HepG2 (cell line): ENCODE results near the gene DLST. TPM values are rescaled to one million over a fixed set of nuclear protein-coding genes. Genes with fewer than 3 reads are reported as not detected.

ENCODE experiments used
- ATAC-seq: fragments of 200-7000 bp; cut with Tn5 transposase; 3 replicates; pipeline ENCODE4 v1.9.1; 2020; ENCODE audit warnings: mild to moderate bottlenecking, moderate library complexity
- BruUV-seq: library from RNA; stranded (reverse); fragments of 400-500 nt; replicated peaks from 2 replicates; lab custom pipeline; 2021; lab: Mats Ljungman, UMichigan
- CTCF ChIA-PET: fragments of 300-600 bp; formaldehyde crosslinking; extraction: SDS; loops from one replicate; lab custom pipeline; 2021; ENCODE audit warnings: low total read pairs, inconsistent platforms, low intra/inter-chr PET ratio; lab: Yijun Ruan, JAX
- POLR2A ChIA-PET: fragments of 350-600 bp; sonication (Branson Sonifier 250); formaldehyde crosslinking; loops from one replicate; lab custom pipeline; 2020; ENCODE audit warnings: antibody characterized with exemption, inconsistent platforms; lab: Yijun Ruan, JAX
- DNase-seq: peaks from one replicate; pipeline ENCODE4 v3.0.0-alpha.2; 2015; ENCODE audit warnings: low spot score
- FAIRE-seq: peaks from 3 replicates; lab custom pipeline; 2011; peaks lifted over from hg19 to GRCh38; lab: Jason Lieb, UNC
- H2AFZ ChIP-seq: one replicate; pipeline ENCODE4 v1.6.1; 2011; ENCODE audit warnings: low read length, inconsistent platforms
- H3K27ac ChIP-seq: fragments of 300-600 bp; 3 replicates; pipeline ENCODE4 v1.8.0; 2011; ENCODE audit warnings: mixed run types, mild to moderate bottlenecking, mixed read lengths, low read length, inconsistent platforms; ENCODE audit not compliant: insufficient read depth; ENCODE audit errors: extremely low read length
- H3K27me3 ChIP-seq, 2 experiments: fragments of 200-600 bp in 1 of 2; 2 replicates in 1 of 2; 3 replicates in 1 of 2; pipeline versions ENCODE4 v1.6.0 to v1.8.0; 2011; ENCODE audit warnings: low read length in 2 of 2, mild to moderate bottlenecking in 2 of 2, moderate library complexity in 2 of 2, inconsistent platforms in 1 of 2; ENCODE audit not compliant: insufficient read depth in 2 of 2, control insufficient read depth in 1 of 2
- H3K36me3 ChIP-seq, 2 experiments: fragments of 200-600 bp in 1 of 2; replicated peaks in 1 of 2; 2 replicates in 1 of 2; 3 replicates in 1 of 2; pipeline versions ENCODE4 v1.5.1 to v1.8.0; 2011; ENCODE audit warnings: low read length in 2 of 2, inconsistent platforms in 1 of 2; ENCODE audit not compliant: insufficient read depth in 2 of 2, control insufficient read depth in 1 of 2
- H3K4me1 ChIP-seq: 2 replicates; pipeline ENCODE4 v1.5.1; 2012; ENCODE audit warnings: low read length, inconsistent platforms; ENCODE audit not compliant: insufficient read depth
- H3K4me2 ChIP-seq: 2 replicates; pipeline ENCODE4 v1.6.0; 2011; ENCODE audit warnings: low read depth, low read length, inconsistent platforms
- H3K4me3 ChIP-seq, 3 experiments: fragments of 200-600 bp in 1 of 3; sonication (generic), shearing (Covaris generic) in 1 of 3; replicated peaks in 1 of 3; 2 replicates each; pipeline ENCODE4 v1.5.1; 2011 to 2016; ENCODE audit warnings: low read length in 3 of 3, inconsistent platforms in 2 of 3, low read depth in 2 of 3, mild to moderate bottlenecking in 2 of 3, control low read depth in 1 of 3, mixed read lengths in 1 of 3; ENCODE audit not compliant: insufficient read depth in 1 of 3
- H3K79me2 ChIP-seq: one replicate; pipeline ENCODE4 v1.6.1; 2011; ENCODE audit warnings: low read length, inconsistent platforms; ENCODE audit not compliant: insufficient read depth
- H3K9ac ChIP-seq: 2 replicates; pipeline ENCODE4 v1.6.0; 2011; ENCODE audit warnings: mild to moderate bottlenecking, low read depth, low read length, inconsistent platforms; ENCODE audit not compliant: insufficient read depth
- H3K9me3 ChIP-seq: 2 replicates; pipeline ENCODE4 v1.5.1; 2012; ENCODE audit warnings: mild to moderate bottlenecking, low read length
- H4K20me1 ChIP-seq: 2 replicates; pipeline ENCODE4 v1.6.0; 2011; ENCODE audit warnings: inconsistent platforms, mild to moderate bottlenecking, low read length, moderate library complexity; ENCODE audit not compliant: insufficient read depth
- MAFK ChIP-seq, 2 experiments: IDR thresholded peaks in 1 of 2; conservative IDR thresholded peaks in 1 of 2; 2 replicates each; pipeline ENCODE4 v1.6.1; 2011; ENCODE audit warnings: improper control_type of control experiment in 2 of 2, low read length in 2 of 2
- SOX6 ChIP-seq, 2 experiments: fragments of 450-650 bp in 1 of 2; sonication (generic) in 1 of 2; formaldehyde crosslinking in 1 of 2; IDR thresholded peaks; 2 replicates each; pipeline versions ENCODE4 v1.4.0 to v1.6.1; 2017 to 2020; ENCODE audit warnings: antibody characterized with exemption in 1 of 2, mild to moderate bottlenecking in 1 of 2, missing genetic modification reagents in 1 of 2
- THRA ChIP-seq: sonication (generic); formaldehyde crosslinking; IDR thresholded peaks from 2 replicates; pipeline ENCODE4 v1.4.0; 2020; ENCODE audit warnings: missing genetic modification reagents, borderline replicate concordance
- XBP1 ChIP-seq: sonication (generic); formaldehyde crosslinking; IDR thresholded peaks from 2 replicates; pipeline ENCODE4 v1.5.0; 2020; ENCODE audit warnings: missing genetic modification reagents
- ZNF850 ChIP-seq: sonication (generic); formaldehyde crosslinking; conservative IDR thresholded peaks from 2 replicates; pipeline ENCODE4 v1.9.0; 2021; ENCODE audit warnings: mild to moderate bottlenecking, missing genetic modification reagents
- WGBS: methylation state at CpG from one replicate; pipeline ENCODE4 v1.1.6; 2017; ENCODE audit warnings: low lambda C conversion rate; 5-methylcytosine and 5-hydroxymethylcytosine counted together
- in situ Hi-C: cut with HindIII; loops from 2 replicates; pipeline ENCODE4 v1.10.0; 2017; ENCODE audit warnings: low pct_unique_long_range_greater_than_20kb; ENCODE audit not compliant: extremely low pct_ligation_motif_present
- intact Hi-C: fragments of 100-400 bp; cut with micrococcal nuclease; formaldehyde crosslinking; loops from one replicate; pipeline ENCODE4 v1.10.0; 2022; ENCODE audit not compliant: unreplicated experiment
- polyA plus RNA-seq, 8 experiments: library from polyadenylated mRNA; depleted of rRNA in 3 of 8; stranded (reverse) in 7 of 8; unstranded in 1 of 8; fragments of >200 nt; fragmentation: Illumina TruSeq in 4 of 8; extraction: Trizol in 4 of 8; gene quantifications; 2 replicates each; pipeline versions ENCODE4 v1.2.1 to v1.2.3, GENCODE V29; 2011 to 2016; ENCODE audit warnings: low read depth in 4 of 8, missing spikeins in 1 of 8, mixed read lengths in 1 of 8; ENCODE audit not compliant: insufficient read depth in 1 of 8
- total RNA-seq, 5 experiments: library from RNA; depleted of rRNA; stranded (reverse); fragments of >200 nt; fragmentation: Illumina TruSeq; extraction: Trizol; gene quantifications; 2 replicates each; pipeline ENCODE4 v1.2.3, GENCODE V29; 2016; ENCODE audit warnings: low read depth in 1 of 5

DLST gene
- total and polyA plus RNA-seq, 2 of the 13 experiments (the other 11 are each of a cell fraction or from before 2014, with no cell fraction given), result 56.5 to 94.3 TPM

GRCh38 chr14:74886001-74886400 lies 4.3 kb downstream of the DLST start:
- Histone ChIP-seq H3K4me2 (no peak overlapping the region), H3K9me3 (no peaks in the 10 kb centered on the region), H3K9ac (no peak overlapping the region), H3K4me1 (peaks cover 68% of the 10 kb centered on the region), H3K27ac (no peak overlapping the region), H4K20me1 (peaks cover 33% of the 10 kb centered on the region), H3K36me3 (peaks cover 8 to 23% of the 10 kb centered on the region in 2 experiments), H3K27me3 (no peaks in the 10 kb centered on the region; a peak in 1 of 5 replicates), H3K4me3 (no peak overlapping the region), H3K79me2 (peaks cover 72% of the 10 kb centered on the region), H2AFZ (no peak overlapping the region)
- DNase-seq, result no peak
- no TSS peak for BruUV-seq
- intact Hi-C loops, result no loop called here
- 96% methylated on average over 3 of the region's 3 CpGs for WGBS
- POLR2A ChIA-PET, result interaction anchor here (9.2 kb wide), 1 partner anchor 12 kb away, joined by 84 read pairs; no protein-coding TSS in a partner anchor
- CTCF ChIA-PET, result no interaction called here
- TF ChIP-seq ZNF850 (CRISPR knock-in tag), result no peak
- TF ChIP-seq XBP1 (CRISPR knock-in tag), result no peak
- TF ChIP-seq SOX6 (IDR thresholded peaks at IDR 0.05), result no peak
- TF ChIP-seq SOX6 (CRISPR knock-in tag; IDR thresholded peaks at IDR 0.05), result no peak
- no peak for TF ChIP-seq THRA (CRISPR knock-in tag)
- no peak for TF ChIP-seq MAFK (conservative IDR thresholded peaks at IDR 0.05 in 1 of 2, IDR thresholded peaks at IDR 0.05 in 1 of 2; ENCODE audit: low read length in 2 of 2)
- in situ Hi-C loops, result no loop called here
- ATAC-seq, result no peak
- FAIRE-seq, result no peak
